ENCODE data around the gene STARD13.

The STARD13 gene, protein sequence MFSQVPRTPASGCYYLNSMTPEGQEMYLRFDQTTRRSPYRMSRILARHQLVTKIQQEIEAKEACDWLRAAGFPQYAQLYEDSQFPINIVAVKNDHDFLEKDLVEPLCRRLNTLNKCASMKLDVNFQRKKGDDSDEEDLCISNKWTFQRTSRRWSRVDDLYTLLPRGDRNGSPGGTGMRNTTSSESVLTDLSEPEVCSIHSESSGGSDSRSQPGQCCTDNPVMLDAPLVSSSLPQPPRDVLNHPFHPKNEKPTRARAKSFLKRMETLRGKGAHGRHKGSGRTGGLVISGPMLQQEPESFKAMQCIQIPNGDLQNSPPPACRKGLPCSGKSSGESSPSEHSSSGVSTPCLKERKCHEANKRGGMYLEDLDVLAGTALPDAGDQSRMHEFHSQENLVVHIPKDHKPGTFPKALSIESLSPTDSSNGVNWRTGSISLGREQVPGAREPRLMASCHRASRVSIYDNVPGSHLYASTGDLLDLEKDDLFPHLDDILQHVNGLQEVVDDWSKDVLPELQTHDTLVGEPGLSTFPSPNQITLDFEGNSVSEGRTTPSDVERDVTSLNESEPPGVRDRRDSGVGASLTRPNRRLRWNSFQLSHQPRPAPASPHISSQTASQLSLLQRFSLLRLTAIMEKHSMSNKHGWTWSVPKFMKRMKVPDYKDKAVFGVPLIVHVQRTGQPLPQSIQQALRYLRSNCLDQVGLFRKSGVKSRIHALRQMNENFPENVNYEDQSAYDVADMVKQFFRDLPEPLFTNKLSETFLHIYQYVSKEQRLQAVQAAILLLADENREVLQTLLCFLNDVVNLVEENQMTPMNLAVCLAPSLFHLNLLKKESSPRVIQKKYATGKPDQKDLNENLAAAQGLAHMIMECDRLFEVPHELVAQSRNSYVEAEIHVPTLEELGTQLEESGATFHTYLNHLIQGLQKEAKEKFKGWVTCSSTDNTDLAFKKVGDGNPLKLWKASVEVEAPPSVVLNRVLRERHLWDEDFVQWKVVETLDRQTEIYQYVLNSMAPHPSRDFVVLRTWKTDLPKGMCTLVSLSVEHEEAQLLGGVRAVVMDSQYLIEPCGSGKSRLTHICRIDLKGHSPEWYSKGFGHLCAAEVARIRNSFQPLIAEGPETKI

GRCh38 chr13:33285420-33286124 lies at the start of gene STARD13:
STARD13 (minus strand) TSS chr13:33285755; CDS start chr13:33285638, 117 bp downstream.
- no peak for DNase-seq

DNA sequence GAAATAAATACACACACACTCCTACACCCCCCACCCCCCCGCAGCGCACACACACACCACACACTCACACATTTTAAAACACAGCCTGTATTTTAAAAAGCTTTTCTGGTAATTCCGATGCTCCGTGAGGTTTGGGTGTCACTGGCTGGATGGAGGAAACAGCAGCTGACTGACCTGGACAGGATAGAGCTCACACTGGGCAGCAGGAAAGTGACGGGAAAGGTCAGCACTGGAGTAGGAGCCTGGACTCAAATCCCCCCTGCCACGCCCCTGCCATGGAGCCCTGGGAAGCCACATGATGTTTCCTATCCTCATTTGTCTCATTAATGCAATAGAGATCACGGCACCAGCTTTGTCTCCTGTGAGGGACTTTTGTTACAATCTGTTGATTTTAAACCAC lies 49.3 kb upstream of the STARD13 start:
- DNase-seq = no peak

- no peak for DNase-seq
These were observed 46.4 kb upstream of the STARD13 start for GRCh38 chr13:33331962-33332361.

DNA sequence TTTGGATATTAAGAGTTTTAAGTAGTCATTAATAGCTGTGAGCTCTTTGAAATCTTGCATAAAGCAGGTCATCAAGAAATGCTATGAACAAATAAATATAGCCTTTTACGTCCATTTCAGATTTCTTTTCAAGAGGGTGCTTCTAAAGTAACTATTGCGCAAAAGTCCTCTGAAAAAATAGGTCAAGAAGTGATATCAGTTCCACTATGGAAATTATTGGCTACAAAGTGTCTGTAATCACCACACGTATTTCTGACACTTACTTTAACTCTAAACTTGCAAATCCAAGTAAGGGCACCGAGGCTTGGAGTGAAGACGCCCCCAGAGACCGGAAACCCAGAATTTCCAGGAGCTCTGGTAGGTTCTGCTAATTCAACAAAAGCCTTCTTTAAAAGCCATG lies 44.9 kb upstream of the STARD13 start:
- DNase-seq = no peak

- no peak for DNase-seq
These were observed 43.1 kb upstream of the STARD13 start for GRCh38 chr13:33328701-33329100.

DNA sequence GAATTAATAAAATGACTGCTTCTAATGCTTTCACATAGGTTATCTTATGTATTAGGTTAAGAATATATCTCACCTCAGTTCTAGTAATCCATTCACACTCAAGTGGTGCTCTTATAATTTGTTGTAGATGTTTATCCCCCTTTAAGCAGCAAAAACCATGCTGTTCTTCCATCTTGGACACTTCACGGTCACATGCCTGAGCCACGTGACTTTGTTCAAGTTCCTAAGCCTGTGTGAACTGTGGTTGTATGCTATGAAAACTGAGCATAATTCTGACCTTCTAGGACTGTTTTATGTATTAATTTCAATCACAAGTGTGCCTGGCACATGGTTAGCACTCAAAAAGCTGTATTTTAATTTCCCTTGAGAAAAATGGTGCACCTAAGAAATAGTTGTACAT lies 41.2 kb upstream of the STARD13 start:
- DNase-seq = no peak

- no peak for DNase-seq
These were observed 40.7 kb upstream of the STARD13 start for GRCh38 chr13:33326246-33326645.

GRCh38 chr13:33323801-33324510 lies 38.4 kb upstream of the STARD13 start:
- DNase-seq = no peak

GRCh38 chr13:33322965-33323668 lies 37.6 kb upstream of the STARD13 start:
- DNase-seq = no peak

GRCh38 chr13:33322543-33322809 lies 36.9 kb upstream of the STARD13 start:
- no peak for DNase-seq

DNA sequence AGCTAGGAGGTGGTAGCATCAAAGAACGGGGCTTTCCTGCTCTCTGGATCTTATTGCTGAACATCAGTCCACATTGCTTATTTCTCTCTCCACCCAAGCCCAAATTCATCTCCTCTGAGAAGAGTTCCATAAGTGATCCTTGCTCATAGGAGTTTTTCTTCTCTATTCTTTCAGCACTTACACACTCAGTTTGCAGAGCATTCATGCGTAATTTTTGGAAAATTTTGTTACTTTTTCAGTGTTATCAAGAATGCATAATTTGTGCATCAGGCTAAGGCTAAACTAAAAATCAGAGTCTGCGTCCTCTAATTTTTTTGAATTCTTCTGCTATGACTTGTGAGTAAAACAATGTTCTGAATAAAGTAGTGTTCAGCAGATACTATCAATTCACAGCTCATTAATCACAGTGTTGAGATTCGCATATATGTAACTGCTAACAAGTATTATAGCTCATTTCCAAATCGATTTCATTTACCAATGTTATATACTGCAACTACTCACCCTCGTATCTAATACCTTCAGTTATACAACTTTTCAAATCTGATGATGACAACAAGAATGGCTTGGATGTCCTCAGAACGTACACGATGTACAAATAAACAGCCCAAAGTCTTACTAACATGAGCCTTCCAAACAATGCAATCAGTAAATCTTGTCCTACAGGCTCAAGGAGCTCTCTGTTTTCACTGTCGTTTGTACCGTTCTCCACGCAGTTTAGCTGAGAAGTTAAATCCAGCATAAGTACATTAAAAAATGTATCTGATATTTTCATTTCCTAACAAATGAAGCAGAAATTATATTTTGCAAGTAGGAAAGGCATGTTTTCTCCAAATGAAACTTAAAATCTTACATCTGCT lies 36.4 kb upstream of the STARD13 start:
- no peak for DNase-seq

- no peak for DNase-seq
These were observed 34.3 kb upstream of the STARD13 start for GRCh38 chr13:33319859-33320258.

GRCh38 chr13:33318744-33319143 lies 33.2 kb upstream of the STARD13 start:
- no peak for DNase-seq

DNA sequence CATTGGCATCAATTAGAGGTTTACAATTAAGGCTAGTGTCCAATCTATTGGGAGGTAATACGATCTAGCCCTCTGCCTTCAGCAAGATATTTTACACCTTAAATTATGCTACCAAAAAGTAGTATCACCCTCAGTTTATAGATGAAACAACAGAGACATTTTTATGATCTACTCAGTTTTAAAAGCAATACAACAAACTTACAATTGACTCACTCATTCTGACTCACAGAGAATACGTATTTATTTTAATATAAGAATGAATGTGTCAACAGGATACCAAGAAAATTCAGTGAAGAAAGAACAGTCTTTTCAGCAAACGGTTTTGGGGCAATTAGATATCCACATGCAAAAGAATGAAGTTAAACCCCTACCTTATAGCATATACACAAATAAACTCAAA lies 32.5 kb upstream of the STARD13 start:
- no peak for DNase-seq

GRCh38 chr13:33316890-33317289 lies 31.3 kb upstream of the STARD13 start:
- DNase-seq = no peak

DNA sequence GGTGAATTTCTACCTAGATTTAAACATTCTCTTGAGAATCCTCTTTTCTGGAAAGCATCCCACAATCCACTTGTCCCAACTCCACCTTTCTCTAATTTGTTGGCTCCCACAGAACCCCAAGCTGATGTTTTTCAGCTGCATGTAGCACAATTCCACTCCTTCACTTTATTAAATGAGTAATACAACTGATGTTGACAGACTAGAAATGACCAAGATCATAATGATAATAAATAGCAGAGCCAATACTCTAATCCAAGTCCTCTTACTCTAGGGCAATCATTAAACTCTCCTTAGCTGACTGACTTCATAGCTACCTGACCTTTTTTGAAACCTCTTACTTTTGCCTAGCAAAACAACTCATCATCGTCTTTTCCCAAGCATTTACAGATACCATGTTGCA lies 27.9 kb upstream of the STARD13 start:
- DNase-seq = no peak

DNA sequence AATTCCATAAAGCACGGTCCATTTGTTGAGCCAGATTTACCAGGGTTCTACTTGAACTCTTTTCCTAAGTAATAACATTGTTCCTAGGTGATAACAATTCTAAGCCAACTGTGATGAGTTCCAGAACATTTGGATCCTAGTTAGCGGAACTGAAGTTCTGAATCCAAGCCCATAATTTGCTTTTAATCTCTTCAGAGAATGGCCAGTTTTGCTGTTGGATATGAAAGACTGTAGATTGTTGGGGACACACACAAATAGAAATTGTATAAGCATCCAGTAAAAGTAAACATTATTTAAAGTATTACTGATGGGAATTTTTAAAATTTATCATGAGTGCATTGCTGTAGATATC lies 27.3 kb upstream of the STARD13 start:
- no peak for DNase-seq

GRCh38 chr13:33312150-33312860 lies 26.8 kb upstream of the STARD13 start:
- DNase-seq = no peak

- DNase-seq = no peak
These were observed 25.5 kb upstream of the STARD13 start for GRCh38 chr13:33311040-33311439.

Measured in NK-92 treated with Interleukin-12 subunit alpha and Interleukin-12 subunit beta, amount 100 ng/mL, for 24 hours (cell line).